ENCODE results near the gene HELB.

GRCh38 chr12:66359300-66359699 is 57.0 kb downstream of the HELB start:
- no peak for TF ChIP-seq POLR2A (IDR thresholded peaks at IDR 0.05)
- no peak for TF ChIP-seq CTCF (IDR thresholded peaks at IDR 0.05)
